ENCODE data around the gene RNASE11. TPM values are rescaled to one million over a fixed set of nuclear protein-coding genes. Genes with fewer than 3 reads are reported as not detected.
"Not testable (repeated sequence)": the region's sequence is repeated elsewhere in the genome, so short reads cannot be mapped to it uniquely, and the experiment has no call there.

The RNASE11 gene
- total RNA-seq, 1 experiment from 2014 or later: not detected

- ATAC-seq (no peak), DNase-seq (no peak)
- H4K20me1 ChIP-seq (ENCODE audit: low read length): no peaks in the 10 kb centered on the region
- TF ChIP-seq CTCF (conservative IDR thresholded peaks at IDR 0.05; ENCODE audit: low read depth, low read length): no peak
- no peak for TF ChIP-seq EZH2phosphoT487 (IDR thresholded peaks at IDR 0.05; ENCODE audit: borderline replicate concordance, low read length)
- no peak for TF ChIP-seq EZH2 (IDR thresholded peaks at IDR 0.05; ENCODE audit: low read length, unreplicated experiment)
- no peaks in the 10 kb centered on the region for H3K79me2 ChIP-seq (ENCODE audit: low read length)
- CTCF ChIA-PET: no interaction called here
- intact Hi-C loops (cut with micrococcal nuclease): no loop called here
- no peak overlapping the region for H3K4me2 ChIP-seq (ENCODE audit: low read length)
- H3K36me3 ChIP-seq (ENCODE audit: low read depth, low read length): no peaks in the 10 kb centered on the region
- H2AFZ ChIP-seq (ENCODE audit: low read length): no peak overlapping the region
- peaks cover 19% of the 10 kb centered on the region for H3K27me3 ChIP-seq (ENCODE audit: low read length)
- no peak overlapping the region for H3K27ac ChIP-seq (ENCODE audit: low read length)
- POLR2A ChIA-PET (ENCODE audit: unreplicated experiment): no interaction called here
- H3K9me3 ChIP-seq (ENCODE audit: low read length): no peaks in the 10 kb centered on the region
- H3K9ac ChIP-seq (ENCODE audit: low read length): no peak overlapping the region
- no peaks in the 10 kb centered on the region for H3K4me1 ChIP-seq (ENCODE audit: insufficient read depth, low read length)
- H3K9me2 ChIP-seq (replicated peaks; ENCODE audit: low read length): no peaks in the 10 kb centered on the region
- no peaks in the 10 kb centered on the region for H3F3A ChIP-seq (ENCODE audit: low read length, unreplicated experiment)
- BruUV-seq (replicated peaks): no TSS peak
- no peak overlapping the region for H3K4me3 ChIP-seq (ENCODE audit: low read length)
Measured at GRCh38 chr14:20578325-20578724, 9.5 kb downstream of the RNASE11 start.

GRCh38 chr14:20572382-20572990 is 15.3 kb downstream of the RNASE11 start:
- POLR2A ChIA-PET (ENCODE audit: unreplicated experiment); H4K20me1 ChIP-seq (ENCODE audit: low read length); H3K36me3 ChIP-seq (ENCODE audit: low read depth, low read length); H3K27ac ChIP-seq (ENCODE audit: low read length); ATAC-seq; DNase-seq; BruUV-seq (replicated peaks); H2AFZ ChIP-seq (ENCODE audit: low read length); CTCF ChIA-PET; H3K4me3 ChIP-seq (ENCODE audit: low read length); H3K4me2 ChIP-seq (ENCODE audit: low read length); H3K4me1 ChIP-seq (ENCODE audit: insufficient read depth, low read length); H3K27me3 ChIP-seq (ENCODE audit: low read length); H3K9me2 ChIP-seq (replicated peaks; ENCODE audit: low read length); H3K9me3 ChIP-seq (ENCODE audit: low read length); H3K9ac ChIP-seq (ENCODE audit: low read length); H3F3A ChIP-seq (ENCODE audit: low read length, unreplicated experiment); H3K79me2 ChIP-seq (ENCODE audit: low read length); intact Hi-C loops (cut with micrococcal nuclease): not testable (repeated sequence)

- H3K4me3 ChIP-seq (ENCODE audit: low read length); H3K36me3 ChIP-seq (ENCODE audit: low read depth, low read length); H3K9me3 ChIP-seq (ENCODE audit: low read length); H3F3A ChIP-seq (ENCODE audit: low read length, unreplicated experiment); ATAC-seq; H2AFZ ChIP-seq (ENCODE audit: low read length); H4K20me1 ChIP-seq (ENCODE audit: low read length); H3K9me2 ChIP-seq (replicated peaks; ENCODE audit: low read length); CTCF ChIA-PET; H3K27me3 ChIP-seq (ENCODE audit: low read length); H3K4me1 ChIP-seq (ENCODE audit: insufficient read depth, low read length); H3K9ac ChIP-seq (ENCODE audit: low read length); H3K4me2 ChIP-seq (ENCODE audit: low read length); intact Hi-C loops (cut with micrococcal nuclease); H3K27ac ChIP-seq (ENCODE audit: low read length); BruUV-seq (replicated peaks); H3K79me2 ChIP-seq (ENCODE audit: low read length); POLR2A ChIA-PET (ENCODE audit: unreplicated experiment); DNase-seq: not testable (repeated sequence)
Measured at GRCh38 chr14:20570720-20571119, 17.1 kb downstream of the RNASE11 start.

- BruUV-seq (replicated peaks); H3K4me1 ChIP-seq (ENCODE audit: insufficient read depth, low read length); H2AFZ ChIP-seq (ENCODE audit: low read length); ATAC-seq; H3K27ac ChIP-seq (ENCODE audit: low read length); H3K9me3 ChIP-seq (ENCODE audit: low read length); POLR2A ChIA-PET (ENCODE audit: unreplicated experiment); H3K9ac ChIP-seq (ENCODE audit: low read length); H3K9me2 ChIP-seq (replicated peaks; ENCODE audit: low read length); CTCF ChIA-PET; H3K36me3 ChIP-seq (ENCODE audit: low read depth, low read length); H3K4me2 ChIP-seq (ENCODE audit: low read length); H3F3A ChIP-seq (ENCODE audit: low read length, unreplicated experiment); DNase-seq; H3K4me3 ChIP-seq (ENCODE audit: low read length); H4K20me1 ChIP-seq (ENCODE audit: low read length); H3K79me2 ChIP-seq (ENCODE audit: low read length); intact Hi-C loops (cut with micrococcal nuclease): not testable (repeated sequence)
- H3K27me3 ChIP-seq (ENCODE audit: low read length): peaks cover 11% of the 10 kb centered on the region; the same call in 1 of the 2 replicates
Measured at GRCh38 chr14:20569865-20570264, 17.9 kb downstream of the RNASE11 start.
